Stimulated activated CD4-positive, alpha-beta T cell treated with anti-CD3 and anti-CD28 coated beads, Interleukin-2, amount 100 ng/mL, for 48 hours (primary cell): ENCODE measurements around the gene PATE4.
A peak's percentile ranks its signal among the peaks of the same experiment; 100 is the strongest.
"Not testable (repeated sequence)": the region's sequence is repeated elsewhere in the genome, so short reads cannot be mapped to it uniquely, and the experiment has no call there.

Experiments
- DNase-seq, 2 donors: peaks; one replicate each; pipeline ENCODE4 v3.0.0-alpha.2; 2020

Gene PATE4

GRCh38 chr11:125833016-125833415, at the start of gene PATE4:
Gene PATE4, plus strand, starts transcription at chr11:125833316. Its CDS starts 44 bp downstream, at chr11:125833360.
- no peak for DNase-seq

GRCh38 chr11:125784678-125785077, 48.4 kb upstream of the PATE4 start:
- no peak for DNase-seq

- DNase-seq: no peak
Measured at GRCh38 chr11:125787827-125788226, 45.3 kb upstream of the PATE4 start, which contains the start of gene PATE3. Gene PATE3, plus strand, starts transcription at chr11:125788127. Its CDS starts 25 bp downstream, at chr11:125788152.

- DNase-seq: no peak
Measured at GRCh38 chr11:125790825-125791224, 42.3 kb upstream of the PATE4 start.

GRCh38 chr11:125797641-125798040, 35.5 kb upstream of the PATE4 start:
- no peak for DNase-seq

- no peak for DNase-seq
Measured at GRCh38 chr11:125799808-125800207, 33.3 kb upstream of the PATE4 start.

- no peak for DNase-seq
Measured at GRCh38 chr11:125802387-125802786, 30.7 kb upstream of the PATE4 start.

- DNase-seq: no peak
Measured at GRCh38 chr11:125807909-125808308, 25.2 kb upstream of the PATE4 start.

- no peak for DNase-seq
Measured at GRCh38 chr11:125835748-125836147, 2.6 kb downstream of the PATE4 start.

- no peak for DNase-seq
Measured at GRCh38 chr11:125842321-125842948, 9.3 kb downstream of the PATE4 start.

GRCh38 chr11:125846188-125846587, 13.1 kb downstream of the PATE4 start:
- no peak for DNase-seq

GRCh38 chr11:125857670-125858069, 24.6 kb downstream of the PATE4 start:
- DNase-seq: not testable (repeated sequence)

GRCh38 chr11:125862786-125863185, 29.7 kb downstream of the PATE4 start:
- not testable (repeated sequence) for DNase-seq

GRCh38 chr11:125865354-125865753, 32.2 kb downstream of the PATE4 start:
- not testable (repeated sequence) for DNase-seq

- DNase-seq: no peak
Measured at GRCh38 chr11:125869521-125869920, 36.4 kb downstream of the PATE4 start.

GRCh38 chr11:125871391-125872137, 38.4 kb downstream of the PATE4 start:
- peak in 1 of 2 donors; percentile 17 for DNase-seq

- no peak for DNase-seq
Measured at GRCh38 chr11:125872138-125872491, 39.0 kb downstream of the PATE4 start.

- DNase-seq: no peak
Measured at GRCh38 chr11:125873881-125874555, 40.9 kb downstream of the PATE4 start.

GRCh38 chr11:125874556-125875124, 41.5 kb downstream of the PATE4 start:
- DNase-seq: peak; percentile 44 to 50

- no peak for DNase-seq
Measured at GRCh38 chr11:125881291-125881690, 48.2 kb downstream of the PATE4 start.

- DNase-seq: no peak
Measured at GRCh38 chr11:125883375-125883774, 50.3 kb downstream of the PATE4 start.

GRCh38 chr11:125886997-125887372, 53.9 kb downstream of the PATE4 start:
- peak in 1 of 2 donors; percentile 32 for DNase-seq
